Measurements from ENCODE around the gene FNDC11.

The FNDC11 gene

GRCh38 chr20:63577317-63577894, 23.4 kb downstream of the FNDC11 start:
- H3K36me3 ChIP-seq (ENCODE audit: insufficient read depth, insufficient read length, low read length): peaks cover 8% of the 10 kb centered on the region
- no peak for DNase-seq (ENCODE audit: low read depth, low spot score)
- TF ChIP-seq ZNF274 (IDR thresholded peaks at IDR 0.05; ENCODE audit: low read depth, low read length) (no peak), SUZ12 (IDR thresholded peaks at IDR 0.05; ENCODE audit: extremely low read depth, insufficient read depth, insufficient read length) (no peak), YY1 (IDR thresholded peaks at IDR 0.05; ENCODE audit: insufficient read depth, insufficient read length) (no peak)
- peaks cover 21% of the 10 kb centered on the region for H3K4me1 ChIP-seq (ENCODE audit: insufficient read depth, insufficient read length)
- no peak overlapping the region for H3K4me3 ChIP-seq (ENCODE audit: insufficient read length, low read depth)
- no peaks in the 10 kb centered on the region for H3K9me3 ChIP-seq (ENCODE audit: insufficient read depth, low read length)
- H3K9ac ChIP-seq (ENCODE audit: insufficient read length, low read depth): no peak overlapping the region
- no peaks in the 10 kb centered on the region for H3K27me3 ChIP-seq (ENCODE audit: insufficient read depth, insufficient read length)

- Histone ChIP-seq H3K4me1 (ENCODE audit: insufficient read depth, insufficient read length) (peaks cover 12% of the 10 kb centered on the region), H3K9ac (ENCODE audit: insufficient read length, low read depth) (no peak overlapping the region), H3K27me3 (ENCODE audit: insufficient read depth, insufficient read length) (no peaks in the 10 kb centered on the region), H3K36me3 (ENCODE audit: insufficient read depth, insufficient read length, low read length) (no peaks in the 10 kb centered on the region), H3K4me3 (ENCODE audit: insufficient read length, low read depth) (no peak overlapping the region), H3K9me3 (ENCODE audit: insufficient read depth, low read length) (no peaks in the 10 kb centered on the region)
- no peak for DNase-seq (ENCODE audit: low read depth, low spot score)
- TF ChIP-seq ZNF274 (IDR thresholded peaks at IDR 0.05; ENCODE audit: low read depth, low read length) (no peak), YY1 (IDR thresholded peaks at IDR 0.05; ENCODE audit: insufficient read depth, insufficient read length) (no peak), SUZ12 (IDR thresholded peaks at IDR 0.05; ENCODE audit: extremely low read depth, insufficient read depth, insufficient read length) (no peak)
These were observed 24.5 kb downstream of the FNDC11 start for GRCh38 chr20:63578224-63579016.

GRCh38 chr20:63579017-63579694, 25.2 kb downstream of the FNDC11 start:
- H3K27me3 ChIP-seq (ENCODE audit: insufficient read depth, insufficient read length): no peaks in the 10 kb centered on the region
- H3K9ac ChIP-seq (ENCODE audit: insufficient read length, low read depth): peak overlapping the region; percentile 38
- peaks cover 12% of the 10 kb centered on the region for H3K4me1 ChIP-seq (ENCODE audit: insufficient read depth, insufficient read length)
- no peaks in the 10 kb centered on the region for H3K9me3 ChIP-seq (ENCODE audit: insufficient read depth, low read length)
- H3K4me3 ChIP-seq (ENCODE audit: insufficient read length, low read depth): no peak overlapping the region
- no peak for DNase-seq (ENCODE audit: low read depth, low spot score)
- no peaks in the 10 kb centered on the region for H3K36me3 ChIP-seq (ENCODE audit: insufficient read depth, insufficient read length, low read length)
- TF ChIP-seq SUZ12 (IDR thresholded peaks at IDR 0.05; ENCODE audit: extremely low read depth, insufficient read depth, insufficient read length): no peak
- TF ChIP-seq ZNF274 (IDR thresholded peaks at IDR 0.05; ENCODE audit: low read depth, low read length): no peak
- TF ChIP-seq YY1 (IDR thresholded peaks at IDR 0.05; ENCODE audit: insufficient read depth, insufficient read length): no peak

GRCh38 chr20:63580796-63581461, 27.0 kb downstream of the FNDC11 start:
- peaks cover 8% of the 10 kb centered on the region for H3K4me1 ChIP-seq (ENCODE audit: insufficient read depth, insufficient read length)
- no peak overlapping the region for H3K4me3 ChIP-seq (ENCODE audit: insufficient read length, low read depth)
- peak; percentile 51 for DNase-seq (ENCODE audit: low read depth, low spot score)
- H3K9ac ChIP-seq (ENCODE audit: insufficient read length, low read depth): no peak overlapping the region
- H3K9me3 ChIP-seq (ENCODE audit: insufficient read depth, low read length): no peaks in the 10 kb centered on the region
- no peaks in the 10 kb centered on the region for H3K27me3 ChIP-seq (ENCODE audit: insufficient read depth, insufficient read length)
- no peaks in the 10 kb centered on the region for H3K36me3 ChIP-seq (ENCODE audit: insufficient read depth, insufficient read length, low read length)
- TF ChIP-seq YY1 (IDR thresholded peaks at IDR 0.05; ENCODE audit: insufficient read depth, insufficient read length) (no peak), SUZ12 (IDR thresholded peaks at IDR 0.05; ENCODE audit: extremely low read depth, insufficient read depth, insufficient read length) (no peak), ZNF274 (IDR thresholded peaks at IDR 0.05; ENCODE audit: low read depth, low read length) (no peak)

- Histone ChIP-seq H3K9me3 (ENCODE audit: insufficient read depth, low read length) (no peaks in the 10 kb centered on the region), H3K36me3 (ENCODE audit: insufficient read depth, insufficient read length, low read length) (peaks cover 7% of the 10 kb centered on the region), H3K9ac (ENCODE audit: insufficient read length, low read depth) (no peak overlapping the region), H3K4me3 (ENCODE audit: insufficient read length, low read depth) (no peak overlapping the region), H3K4me1 (ENCODE audit: insufficient read depth, insufficient read length) (peaks cover 16% of the 10 kb centered on the region), H3K27me3 (ENCODE audit: insufficient read depth, insufficient read length) (no peaks in the 10 kb centered on the region)
- TF ChIP-seq SUZ12 (IDR thresholded peaks at IDR 0.05; ENCODE audit: extremely low read depth, insufficient read depth, insufficient read length): no peak
- no peak for TF ChIP-seq YY1 (IDR thresholded peaks at IDR 0.05; ENCODE audit: insufficient read depth, insufficient read length)
- no peak for TF ChIP-seq ZNF274 (IDR thresholded peaks at IDR 0.05; ENCODE audit: low read depth, low read length)
- DNase-seq (ENCODE audit: low read depth, low spot score): no peak
These were observed 28.6 kb downstream of the FNDC11 start for GRCh38 chr20:63582382-63583063.

- peaks cover 18% of the 10 kb centered on the region for H3K4me1 ChIP-seq (ENCODE audit: insufficient read depth, insufficient read length)
- TF ChIP-seq SUZ12 (IDR thresholded peaks at IDR 0.05; ENCODE audit: extremely low read depth, insufficient read depth, insufficient read length) (no peak), ZNF274 (IDR thresholded peaks at IDR 0.05; ENCODE audit: low read depth, low read length) (no peak), YY1 (IDR thresholded peaks at IDR 0.05; ENCODE audit: insufficient read depth, insufficient read length) (no peak)
- no peak overlapping the region for H3K4me3 ChIP-seq (ENCODE audit: insufficient read length, low read depth)
- peaks cover 32% of the 10 kb centered on the region for H3K36me3 ChIP-seq (ENCODE audit: insufficient read depth, insufficient read length, low read length)
- H3K9ac ChIP-seq (ENCODE audit: insufficient read length, low read depth): no peak overlapping the region
- no peak for DNase-seq (ENCODE audit: low read depth, low spot score)
- no peaks in the 10 kb centered on the region for H3K9me3 ChIP-seq (ENCODE audit: insufficient read depth, low read length)
- no peaks in the 10 kb centered on the region for H3K27me3 ChIP-seq (ENCODE audit: insufficient read depth, insufficient read length)
These were observed 31.9 kb downstream of the FNDC11 start for GRCh38 chr20:63585616-63586565.

All from NT2/D1 (cell line).